Measurements from ENCODE around the gene FAM131B.
A peak's percentile ranks its signal among the peaks of the same experiment; 100 is the strongest.

The FAM131B gene

DNA sequence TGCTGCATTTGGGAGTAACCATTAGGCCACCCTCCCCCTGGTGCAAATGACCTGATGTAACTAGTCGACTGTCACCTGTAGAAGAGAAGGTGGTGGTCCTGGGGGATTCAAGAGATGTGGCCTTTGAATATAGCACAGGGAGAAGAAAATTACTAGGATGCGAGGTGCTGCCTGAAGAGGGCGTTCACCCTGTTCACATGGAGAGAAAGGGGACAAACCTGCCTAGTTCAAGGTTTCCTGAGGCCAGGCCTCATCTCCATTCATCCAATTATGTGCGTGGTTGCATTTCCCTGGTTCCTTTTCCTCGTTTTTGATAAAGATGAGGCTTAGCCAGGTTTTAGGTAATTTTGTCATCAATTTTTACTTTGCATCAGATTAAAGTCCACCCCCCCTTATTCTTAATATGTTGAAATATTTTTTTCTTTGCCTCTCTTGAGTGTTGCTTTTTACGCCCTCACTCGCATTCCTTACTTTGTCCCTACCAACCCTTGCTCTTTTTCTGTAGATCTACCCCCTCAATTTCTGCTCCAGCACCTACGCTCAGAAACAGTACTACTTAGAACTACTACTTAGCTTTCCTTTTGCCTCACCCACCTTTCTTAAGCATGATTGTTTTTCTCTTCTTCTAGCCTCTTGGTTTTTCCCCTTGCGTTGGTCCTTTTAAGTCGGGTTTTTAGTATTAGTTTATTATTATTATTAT is 32.9 kb downstream of the FAM131B start:
- TF ChIP-seq, protein P1, sequence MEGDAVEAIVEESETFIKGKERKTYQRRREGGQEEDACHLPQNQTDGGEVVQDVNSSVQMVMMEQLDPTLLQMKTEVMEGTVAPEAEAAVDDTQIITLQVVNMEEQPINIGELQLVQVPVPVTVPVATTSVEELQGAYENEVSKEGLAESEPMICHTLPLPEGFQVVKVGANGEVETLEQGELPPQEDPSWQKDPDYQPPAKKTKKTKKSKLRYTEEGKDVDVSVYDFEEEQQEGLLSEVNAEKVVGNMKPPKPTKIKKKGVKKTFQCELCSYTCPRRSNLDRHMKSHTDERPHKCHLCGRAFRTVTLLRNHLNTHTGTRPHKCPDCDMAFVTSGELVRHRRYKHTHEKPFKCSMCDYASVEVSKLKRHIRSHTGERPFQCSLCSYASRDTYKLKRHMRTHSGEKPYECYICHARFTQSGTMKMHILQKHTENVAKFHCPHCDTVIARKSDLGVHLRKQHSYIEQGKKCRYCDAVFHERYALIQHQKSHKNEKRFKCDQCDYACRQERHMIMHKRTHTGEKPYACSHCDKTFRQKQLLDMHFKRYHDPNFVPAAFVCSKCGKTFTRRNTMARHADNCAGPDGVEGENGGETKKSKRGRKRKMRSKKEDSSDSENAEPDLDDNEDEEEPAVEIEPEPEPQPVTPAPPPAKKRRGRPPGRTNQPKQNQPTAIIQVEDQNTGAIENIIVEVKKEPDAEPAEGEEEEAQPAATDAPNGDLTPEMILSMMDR (IDR thresholded peaks at IDR 0.05; ENCODE audit: control insufficient read depth, extremely low read depth, insufficient read depth), result no peak
- DNase-seq (ENCODE audit: low read depth), result no peak
- H3K4me3 ChIP-seq (ENCODE audit: low read depth, low read length), result no peak overlapping the region

DNA sequence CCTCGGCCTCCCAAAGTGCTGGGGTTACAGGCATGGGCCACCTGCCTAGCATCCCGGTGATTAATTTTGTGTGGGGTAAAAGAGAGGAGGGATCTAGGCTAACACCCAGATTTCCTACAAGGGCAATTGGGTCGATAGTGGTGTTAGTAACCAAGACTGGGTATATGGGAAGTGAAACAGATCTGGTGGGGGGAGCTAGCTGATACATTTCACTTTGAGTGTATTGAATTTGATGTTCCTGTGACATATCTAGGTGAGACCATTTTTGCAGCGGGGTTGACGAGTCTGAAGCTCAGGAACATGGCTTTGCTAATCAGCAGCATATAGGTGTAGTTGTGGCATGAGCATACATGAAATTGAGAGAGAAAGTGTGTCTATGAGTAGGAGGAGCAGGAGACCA is 34.6 kb downstream of the FAM131B start:
- H3K4me3 ChIP-seq (ENCODE audit: low read depth, low read length), result no peak overlapping the region
- DNase-seq (ENCODE audit: low read depth), result no peak
- TF ChIP-seq, protein P1 (IDR thresholded peaks at IDR 0.05; ENCODE audit: control insufficient read depth, extremely low read depth, insufficient read depth), result no peak

DNA sequence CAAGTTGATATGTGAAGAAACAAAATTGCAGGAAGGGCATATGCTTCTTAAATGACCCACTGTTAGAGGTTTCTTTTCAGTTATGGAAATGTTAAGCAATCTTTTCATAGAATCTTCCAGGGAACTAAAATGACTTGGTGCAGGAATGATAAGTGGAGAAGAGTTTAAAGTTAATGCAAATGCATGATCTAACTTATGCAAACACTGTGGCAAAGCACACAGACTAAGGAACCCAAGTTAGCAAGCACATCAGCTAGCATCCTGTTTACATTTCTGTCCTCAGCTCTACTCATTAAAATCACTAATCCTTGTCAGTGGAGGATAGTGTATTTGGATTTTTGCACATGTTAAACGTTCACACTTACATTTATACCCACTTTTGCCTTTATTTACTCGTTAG is 37.3 kb downstream of the FAM131B start:
- peak; percentile 72 for DNase-seq (ENCODE audit: low read depth)
- TF ChIP-seq, protein P1 (IDR thresholded peaks at IDR 0.05; ENCODE audit: control insufficient read depth, extremely low read depth, insufficient read depth), result no peak
- H3K4me3 ChIP-seq (ENCODE audit: low read depth, low read length), result no peak overlapping the region

DNA sequence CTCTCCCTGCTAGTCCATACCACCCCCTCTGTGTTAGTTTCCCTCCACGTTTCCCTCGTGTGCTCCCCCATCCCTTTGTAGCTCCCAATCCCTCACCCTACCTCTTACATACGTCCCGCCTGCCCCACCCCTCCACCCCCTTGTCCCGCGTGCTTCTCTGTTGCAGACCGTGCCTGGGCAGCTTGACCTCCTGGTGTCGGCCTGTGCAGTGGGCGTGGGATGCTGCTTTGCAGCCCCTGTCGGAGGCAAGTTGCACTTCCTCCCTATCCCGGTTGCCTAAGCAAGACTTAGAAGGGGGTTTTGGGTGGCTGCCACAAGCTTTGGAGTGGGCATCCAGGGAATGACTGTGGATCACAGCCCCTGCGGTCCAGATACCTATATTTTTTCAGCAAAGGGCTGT is 38.9 kb downstream of the FAM131B start:
- DNase-seq (ENCODE audit: low read depth), result no peak
- no peak overlapping the region for H3K4me3 ChIP-seq (ENCODE audit: low read depth, low read length)
- TF ChIP-seq, protein P1 (IDR thresholded peaks at IDR 0.05; ENCODE audit: control insufficient read depth, extremely low read depth, insufficient read depth), result no peak

DNA sequence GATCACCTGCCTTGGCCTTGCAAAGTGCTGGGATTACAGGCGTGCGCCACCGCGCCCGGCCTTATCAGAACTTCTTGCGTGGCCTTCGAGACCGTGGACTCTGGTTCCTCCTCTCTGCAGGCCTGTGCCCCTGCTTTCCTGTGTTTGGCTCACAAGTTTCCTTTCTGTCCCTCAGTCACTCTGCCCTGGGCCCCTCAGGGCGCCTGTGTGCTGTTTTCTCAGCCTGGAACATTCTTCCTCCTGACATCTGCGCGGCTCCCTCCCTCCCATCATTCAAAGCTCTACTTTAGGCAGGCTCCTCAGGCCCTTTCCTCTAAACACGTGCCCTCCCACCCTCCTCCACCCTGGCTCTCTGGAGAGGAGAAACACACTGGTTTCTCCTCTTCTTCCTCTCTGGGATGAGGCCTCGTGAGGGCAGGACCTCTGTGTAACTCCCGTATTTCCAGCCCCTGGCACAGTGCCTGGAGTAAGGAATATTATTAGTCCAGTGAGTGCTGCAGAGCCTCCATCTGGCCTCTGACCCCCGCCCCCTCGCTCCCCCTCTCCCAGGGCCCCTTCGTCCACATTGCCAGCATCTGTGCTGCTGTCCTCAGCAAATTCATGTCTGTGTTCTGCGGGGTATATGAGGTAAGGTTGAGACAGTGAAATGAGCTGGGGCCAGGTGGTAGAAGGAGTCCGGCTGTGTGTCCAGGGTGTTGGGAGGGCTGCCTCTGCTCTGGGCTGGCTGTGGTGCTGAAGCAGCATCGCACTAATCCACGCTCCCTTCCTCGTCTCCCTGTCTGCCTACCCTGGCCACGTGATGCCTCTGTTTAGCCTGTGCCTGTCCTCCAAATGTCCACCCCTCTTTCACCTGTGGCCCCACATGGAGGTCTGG is 39.5 kb downstream of the FAM131B start:
- H3K4me3 ChIP-seq (ENCODE audit: low read depth, low read length), result no peak overlapping the region
- DNase-seq (ENCODE audit: low read depth), result no peak
- TF ChIP-seq, protein P1 (IDR thresholded peaks at IDR 0.05; ENCODE audit: control insufficient read depth, extremely low read depth, insufficient read depth), result no peak

DNA sequence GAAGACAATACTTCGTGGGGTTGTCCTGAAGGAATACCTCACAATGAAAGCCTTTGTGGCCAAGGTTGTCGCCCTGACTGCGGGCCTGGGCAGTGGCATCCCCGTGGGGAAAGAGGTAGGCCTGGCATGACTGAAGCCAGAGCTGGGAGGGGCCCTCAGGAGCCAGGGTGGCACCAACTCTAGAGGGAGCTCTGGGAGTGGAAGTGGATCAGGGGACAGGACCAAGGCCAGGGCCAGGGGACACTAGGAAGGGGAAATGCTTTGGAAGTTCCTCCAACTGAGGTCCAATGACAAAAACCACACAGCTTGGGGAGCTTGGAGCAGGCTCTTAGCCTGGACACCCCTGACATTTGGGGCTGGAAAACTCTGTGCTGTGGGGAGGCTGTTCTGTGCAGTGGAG is 40.8 kb downstream of the FAM131B start:
- TF ChIP-seq, protein P1 (IDR thresholded peaks at IDR 0.05; ENCODE audit: control insufficient read depth, extremely low read depth, insufficient read depth), result peak; percentile 47
- no peak for DNase-seq (ENCODE audit: low read depth)
- H3K4me3 ChIP-seq (ENCODE audit: low read depth, low read length), result no peak overlapping the region
